ENCODE data around the gene AIP.

AIP gene

GRCh38 chr11:67448220-67448609, 34.6 kb upstream of the AIP start:
- no peak for DNase-seq (ENCODE audit: insufficient read length, low spot score)
- TF ChIP-seq TAF1 (IDR thresholded peaks at IDR 0.05; ENCODE audit: low read depth, low read length) (no peak), SPI1 (IDR thresholded peaks at IDR 0.05; ENCODE audit: low read depth, low read length) (no peak), PAX5 (IDR thresholded peaks at IDR 0.05; ENCODE audit: insufficient read depth, low read length, severe bottlenecking) (no peak), POLR2AphosphoS5 (IDR thresholded peaks at IDR 0.05; ENCODE audit: low read depth, low read length) (no peak), POU2F2 (IDR thresholded peaks at IDR 0.05; ENCODE audit: low read depth, low read length) (no peak), POLR2A (IDR thresholded peaks at IDR 0.05; ENCODE audit: low read depth, low read length) (no peak)
- FAIRE-seq, result no peak

GRCh38 chr11:67449116-67449844, 33.5 kb upstream of the AIP start:
- no peak for FAIRE-seq
- no peak for TF ChIP-seq POLR2A (IDR thresholded peaks at IDR 0.05; ENCODE audit: low read depth, low read length)
- TF ChIP-seq POLR2AphosphoS5 (IDR thresholded peaks at IDR 0.05; ENCODE audit: low read depth, low read length), result no peak
- TF ChIP-seq SPI1 (IDR thresholded peaks at IDR 0.05; ENCODE audit: low read depth, low read length), result 0 out of 2 replicates have a peak, but pooled peaks have one; percentile 13
- no peak for TF ChIP-seq POU2F2 (IDR thresholded peaks at IDR 0.05; ENCODE audit: low read depth, low read length)
- no peak for TF ChIP-seq PAX5 (IDR thresholded peaks at IDR 0.05; ENCODE audit: insufficient read depth, low read length, severe bottlenecking)
- no peak for TF ChIP-seq TAF1 (IDR thresholded peaks at IDR 0.05; ENCODE audit: low read depth, low read length)
- DNase-seq (ENCODE audit: insufficient read length, low spot score), result no peak

- DNase-seq (ENCODE audit: insufficient read length, low spot score) (no peak), FAIRE-seq (no peak)
- TF ChIP-seq POLR2AphosphoS5 (IDR thresholded peaks at IDR 0.05; ENCODE audit: low read depth, low read length) (no peak), PAX5 (IDR thresholded peaks at IDR 0.05; ENCODE audit: insufficient read depth, low read length, severe bottlenecking) (no peak), POLR2A (IDR thresholded peaks at IDR 0.05; ENCODE audit: low read depth, low read length) (no peak), SPI1 (IDR thresholded peaks at IDR 0.05; ENCODE audit: low read depth, low read length) (no peak), TAF1 (IDR thresholded peaks at IDR 0.05; ENCODE audit: low read depth, low read length) (no peak), POU2F2 (IDR thresholded peaks at IDR 0.05; ENCODE audit: low read depth, low read length) (no peak)
These were observed 31.8 kb upstream of the AIP start for GRCh38 chr11:67450796-67451657.

GRCh38 chr11:67451658-67451976, 31.2 kb upstream of the AIP start:
- no peak for TF ChIP-seq POLR2AphosphoS5 (IDR thresholded peaks at IDR 0.05; ENCODE audit: low read depth, low read length)
- no peak for TF ChIP-seq PAX5 (IDR thresholded peaks at IDR 0.05; ENCODE audit: insufficient read depth, low read length, severe bottlenecking)
- TF ChIP-seq SPI1 (IDR thresholded peaks at IDR 0.05; ENCODE audit: low read depth, low read length), result no peak
- no peak for TF ChIP-seq POU2F2 (IDR thresholded peaks at IDR 0.05; ENCODE audit: low read depth, low read length)
- no peak for TF ChIP-seq POLR2A (IDR thresholded peaks at IDR 0.05; ENCODE audit: low read depth, low read length)
- TF ChIP-seq TAF1 (IDR thresholded peaks at IDR 0.05; ENCODE audit: low read depth, low read length), result no peak
- DNase-seq (ENCODE audit: insufficient read length, low spot score) (no peak), FAIRE-seq (no peak)

GRCh38 chr11:67452141-67452952, 30.5 kb upstream of the AIP start, which contains the start of gene GPR152:
Gene GPR152 (minus strand): TSS chr11:67452729. CDS start chr11:67452724, 5 bp downstream.
- DNase-seq (ENCODE audit: insufficient read length, low spot score) (no peak), FAIRE-seq (no peak)

GRCh38 chr11:67453816-67454732, 28.8 kb upstream of the AIP start:
- no peak for DNase-seq (ENCODE audit: insufficient read length, low spot score)
- TF ChIP-seq POLR2A (IDR thresholded peaks at IDR 0.05; ENCODE audit: low read depth, low read length) (0 out of 2 replicates have a peak, but pooled peaks have one; percentile 11), POLR2AphosphoS5 (IDR thresholded peaks at IDR 0.05; ENCODE audit: low read depth, low read length) (no peak)
- no peak for FAIRE-seq

More at GRCh38 chr11:67452141-67452952, 30.5 kb upstream of the AIP start, which contains the start of gene GPR152:
- TF ChIP-seq POLR2A (IDR thresholded peaks at IDR 0.05; ENCODE audit: low read depth, low read length) (no peak), TAF1 (IDR thresholded peaks at IDR 0.05; ENCODE audit: low read depth, low read length) (no peak), POU2F2 (IDR thresholded peaks at IDR 0.05; ENCODE audit: low read depth, low read length) (no peak), POLR2AphosphoS5 (IDR thresholded peaks at IDR 0.05; ENCODE audit: low read depth, low read length) (no peak), PAX5 (IDR thresholded peaks at IDR 0.05; ENCODE audit: insufficient read depth, low read length, severe bottlenecking) (no peak)

GRCh38 chr11:67455054-67455453, 27.8 kb upstream of the AIP start, which contains the start of gene CABP4:
Gene CABP4 (plus strand): TSS chr11:67455354. CDS start chr11:67455424, 70 bp downstream.
- TF ChIP-seq POLR2A (IDR thresholded peaks at IDR 0.05; ENCODE audit: low read depth, low read length) (no peak), SPI1 (IDR thresholded peaks at IDR 0.05; ENCODE audit: low read depth, low read length) (no peak), PAX5 (IDR thresholded peaks at IDR 0.05; ENCODE audit: insufficient read depth, low read length, severe bottlenecking) (no peak), POLR2AphosphoS5 (IDR thresholded peaks at IDR 0.05; ENCODE audit: low read depth, low read length) (no peak), POU2F2 (IDR thresholded peaks at IDR 0.05; ENCODE audit: low read depth, low read length) (no peak), TAF1 (IDR thresholded peaks at IDR 0.05; ENCODE audit: low read depth, low read length) (no peak)
- no peak for FAIRE-seq
- no peak for DNase-seq (ENCODE audit: insufficient read length, low spot score)

GRCh38 chr11:67456068-67456705, 26.6 kb upstream of the AIP start:
- DNase-seq (ENCODE audit: insufficient read length, low spot score) (no peak), FAIRE-seq (no peak)
- TF ChIP-seq POLR2AphosphoS5 (IDR thresholded peaks at IDR 0.05; ENCODE audit: low read depth, low read length) (no peak), TAF1 (IDR thresholded peaks at IDR 0.05; ENCODE audit: low read depth, low read length) (no peak), POLR2A (IDR thresholded peaks at IDR 0.05; ENCODE audit: low read depth, low read length) (no peak), PAX5 (IDR thresholded peaks at IDR 0.05; ENCODE audit: insufficient read depth, low read length, severe bottlenecking) (no peak), SPI1 (IDR thresholded peaks at IDR 0.05; ENCODE audit: low read depth, low read length) (no peak), POU2F2 (IDR thresholded peaks at IDR 0.05; ENCODE audit: low read depth, low read length) (no peak)
